K562 (cell line): ENCODE results near the gene EPHB4. TPM values are rescaled to one million over a fixed set of nuclear protein-coding genes. Genes with fewer than 3 reads are reported as not detected.

ENCODE experiments used
- BRD9 ChIP-seq: fragments of 450-650 bp; IDR thresholded peaks from 2 replicates; pipeline ENCODE4 v1.6.1; 2018; ENCODE audit warnings: low read depth; ENCODE audit not compliant: partially characterized antibody
- BRF1 ChIP-seq: IDR thresholded peaks from 3 replicates; pipeline ENCODE4 v1.6.1; 2011; ENCODE audit warnings: borderline replicate concordance, mild to moderate bottlenecking; ENCODE audit not compliant: insufficient read length; ENCODE audit errors: extremely low read depth
- CREM ChIP-seq: IDR thresholded peaks from 2 replicates; pipeline ENCODE4 v1.6.1; 2014; ENCODE audit warnings: antibody characterized with exemption, low read depth
- FOSL1 ChIP-seq: fragments of 200-800 bp; sonication (Bioruptor generic); conservative IDR thresholded peaks from 2 replicates; pipeline ENCODE4 v1.6.1; 2016; ENCODE audit warnings: missing genetic modification characterization, missing compliant biosample characterization
- FOXK1 ChIP-seq: sonication (generic); formaldehyde crosslinking; IDR thresholded peaks from 2 replicates; pipeline ENCODE4 v1.8.0; 2022; ENCODE audit warnings: missing genetic modification reagents, mild to moderate bottlenecking, borderline replicate concordance
- GATAD2B ChIP-seq: fragments of 450-650 bp; IDR thresholded peaks from 2 replicates; pipeline ENCODE4 v1.6.1; 2017; ENCODE audit warnings: mild to moderate bottlenecking, borderline replicate concordance
- MEF2D ChIP-seq: conservative IDR thresholded peaks from 2 replicates; pipeline ENCODE4 v1.6.1; 2016; ENCODE audit warnings: low read depth, missing genetic modification characterization, missing compliant biosample characterization
- POLR2H ChIP-seq: IDR thresholded peaks from 2 replicates; pipeline ENCODE4 v1.6.1; 2016; ENCODE audit warnings: missing genetic modification characterization, low read depth, mild to moderate bottlenecking, control low read depth, missing compliant biosample characterization, moderate library complexity
- polyA plus RNA-seq, 8 experiments: library from polyadenylated mRNA; depleted of rRNA in 4 of 8; stranded (reverse) in 5 of 8; unstranded in 3 of 8; fragments of >200 nt; fragmentation: Nextera tagmentation in 2 of 8; fragmentation: Illumina TruSeq in 1 of 8; extraction: Ambion mirVana in 2 of 8; extraction: Trizol in 1 of 8; gene quantifications; 2 replicates each; pipeline versions ENCODE4 v1.2.1 to v1.2.3, GENCODE V29; 2011 to 2014; ENCODE audit warnings: inconsistent platforms in 1 of 8, missing spikeins in 1 of 8
- total RNA-seq, 7 experiments: library from RNA; depleted of rRNA in 6 of 7; stranded (reverse); fragments of >200 nt in 6 of 7; fragmentation: Illumina TruSeq in 2 of 7; extraction: Trizol in 2 of 7; gene quantifications; 2 replicates each; pipeline versions ENCODE4 v1.2.1 to v1.2.3, GENCODE V29; 2011 to 2021; ENCODE audit warnings: low replicate concordance in 1 of 7
- TF ChIP-seq, protein P1 (sequence below): IDR thresholded peaks from 2 replicates; pipeline ENCODE4 v1.6.1; 2016; ENCODE audit warnings: missing genetic modification characterization, missing compliant biosample characterization
- TF ChIP-seq, protein P2 (sequence below): sonication (generic); formaldehyde crosslinking; IDR thresholded peaks from 2 replicates; pipeline ENCODE4 v1.8.1; 2023; ENCODE audit warnings: missing genetic modification reagents, mild to moderate bottlenecking, borderline replicate concordance

Gene EPHB4
- total and polyA plus RNA-seq, 9 of the 15 experiments (the other 6 are each of a cell fraction or from before 2014, with no cell fraction given) = 1.2 to 82.1 (median 37.9) TPM

DNA sequence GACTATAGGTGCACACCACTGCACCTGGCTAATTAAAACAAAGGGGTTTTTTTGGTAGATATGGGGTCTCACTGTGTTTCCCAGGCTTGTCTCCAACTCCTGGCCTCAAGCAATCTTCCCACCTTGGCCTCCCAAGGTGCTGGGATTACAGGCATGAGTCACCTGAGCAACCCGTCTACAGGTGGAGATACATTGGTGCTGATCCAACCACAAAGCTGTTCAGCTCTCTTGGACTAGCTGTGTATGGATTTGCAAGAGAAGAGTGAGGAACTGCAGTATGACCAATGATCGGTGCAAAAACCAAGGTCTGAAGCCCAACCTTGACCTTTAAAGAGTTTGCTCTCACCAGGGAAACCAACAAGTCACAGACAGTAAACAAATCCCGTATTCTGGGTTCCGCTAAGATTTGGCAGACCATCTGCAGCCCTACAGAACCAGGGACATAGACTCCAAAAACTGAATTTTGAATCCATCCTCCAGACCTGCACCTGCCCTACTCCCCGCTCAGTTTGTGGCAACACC is 18.9 kb downstream of the EPHB4 start (continued):
- TF ChIP-seq, protein P1, sequence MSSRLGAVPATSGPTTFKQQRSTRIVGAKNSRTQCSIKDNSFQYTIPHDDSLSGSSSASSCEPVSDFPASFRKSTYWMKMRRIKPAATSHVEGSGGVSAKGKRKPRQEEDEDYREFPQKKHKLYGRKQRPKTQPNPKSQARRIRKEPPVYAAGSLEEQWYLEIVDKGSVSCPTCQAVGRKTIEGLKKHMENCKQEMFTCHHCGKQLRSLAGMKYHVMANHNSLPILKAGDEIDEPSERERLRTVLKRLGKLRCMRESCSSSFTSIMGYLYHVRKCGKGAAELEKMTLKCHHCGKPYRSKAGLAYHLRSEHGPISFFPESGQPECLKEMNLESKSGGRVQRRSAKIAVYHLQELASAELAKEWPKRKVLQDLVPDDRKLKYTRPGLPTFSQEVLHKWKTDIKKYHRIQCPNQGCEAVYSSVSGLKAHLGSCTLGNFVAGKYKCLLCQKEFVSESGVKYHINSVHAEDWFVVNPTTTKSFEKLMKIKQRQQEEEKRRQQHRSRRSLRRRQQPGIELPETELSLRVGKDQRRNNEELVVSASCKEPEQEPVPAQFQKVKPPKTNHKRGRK (tag) = no peak
- TF ChIP-seq POLR2H (no peak), FOSL1 (no peak), CREM (no peak), FOXK1 (CRISPR knock-in tag) (no peak), GATAD2B (no peak), BRF1 (no peak), MEF2D (tag) (no peak), BRD9 (no peak)
- TF ChIP-seq, protein P2, sequence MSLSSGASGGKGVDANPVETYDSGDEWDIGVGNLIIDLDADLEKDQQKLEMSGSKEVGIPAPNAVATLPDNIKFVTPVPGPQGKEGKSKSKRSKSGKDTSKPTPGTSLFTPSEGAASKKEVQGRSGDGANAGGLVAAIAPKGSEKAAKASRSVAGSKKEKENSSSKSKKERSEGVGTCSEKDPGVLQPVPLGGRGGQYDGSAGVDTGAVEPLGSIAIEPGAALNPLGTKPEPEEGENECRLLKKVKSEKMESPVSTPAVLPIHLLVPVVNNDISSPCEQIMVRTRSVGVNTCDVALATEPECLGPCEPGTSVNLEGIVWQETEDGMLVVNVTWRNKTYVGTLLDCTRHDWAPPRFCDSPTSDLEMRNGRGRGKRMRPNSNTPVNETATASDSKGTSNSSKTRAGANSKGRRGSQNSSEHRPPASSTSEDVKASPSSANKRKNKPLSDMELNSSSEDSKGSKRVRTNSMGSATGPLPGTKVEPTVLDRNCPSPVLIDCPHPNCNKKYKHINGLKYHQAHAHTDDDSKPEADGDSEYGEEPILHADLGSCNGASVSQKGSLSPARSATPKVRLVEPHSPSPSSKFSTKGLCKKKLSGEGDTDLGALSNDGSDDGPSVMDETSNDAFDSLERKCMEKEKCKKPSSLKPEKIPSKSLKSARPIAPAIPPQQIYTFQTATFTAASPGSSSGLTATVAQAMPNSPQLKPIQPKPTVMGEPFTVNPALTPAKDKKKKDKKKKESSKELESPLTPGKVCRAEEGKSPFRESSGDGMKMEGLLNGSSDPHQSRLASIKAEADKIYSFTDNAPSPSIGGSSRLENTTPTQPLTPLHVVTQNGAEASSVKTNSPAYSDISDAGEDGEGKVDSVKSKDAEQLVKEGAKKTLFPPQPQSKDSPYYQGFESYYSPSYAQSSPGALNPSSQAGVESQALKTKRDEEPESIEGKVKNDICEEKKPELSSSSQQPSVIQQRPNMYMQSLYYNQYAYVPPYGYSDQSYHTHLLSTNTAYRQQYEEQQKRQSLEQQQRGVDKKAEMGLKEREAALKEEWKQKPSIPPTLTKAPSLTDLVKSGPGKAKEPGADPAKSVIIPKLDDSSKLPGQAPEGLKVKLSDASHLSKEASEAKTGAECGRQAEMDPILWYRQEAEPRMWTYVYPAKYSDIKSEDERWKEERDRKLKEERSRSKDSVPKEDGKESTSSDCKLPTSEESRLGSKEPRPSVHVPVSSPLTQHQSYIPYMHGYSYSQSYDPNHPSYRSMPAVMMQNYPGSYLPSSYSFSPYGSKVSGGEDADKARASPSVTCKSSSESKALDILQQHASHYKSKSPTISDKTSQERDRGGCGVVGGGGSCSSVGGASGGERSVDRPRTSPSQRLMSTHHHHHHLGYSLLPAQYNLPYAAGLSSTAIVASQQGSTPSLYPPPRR (CRISPR knock-in tag) = no peak
